Measurements from ENCODE around the gene DNAJC16.

Gene DNAJC16

GRCh38 chr1:15546641-15547040 is 20.0 kb downstream of the DNAJC16 start:
- peaks cover 10 to 71% (median 41%) of the 10 kb centered on the region in 4 experiments for H3K36me3 ChIP-seq (ENCODE audit: control insufficient read depth in 4 of 4, insufficient read depth in 4 of 4, low read length in 3 of 4)

GRCh38 chr1:15550573-15550972 is 23.9 kb downstream of the DNAJC16 start:
- no peak overlapping the region for H3K4me3 ChIP-seq (ENCODE audit: control insufficient read depth in 1 of 7, extremely low read depth in 1 of 7, insufficient read depth in 4 of 7, low read depth in 2 of 7, low read length in 6 of 7)
- no peak overlapping the region for H3K27ac ChIP-seq (ENCODE audit: insufficient read depth in 1 of 2, low read depth in 1 of 2, low read length in 2 of 2, poor library complexity in 1 of 2, severe bottlenecking in 2 of 2)
- H3K36me3 ChIP-seq (ENCODE audit: control insufficient read depth in 4 of 4, insufficient read depth in 4 of 4, low read length in 3 of 4) = peaks cover 10 to 43% (median 18%) of the 10 kb centered on the region in 4 experiments
- no peaks in the 10 kb centered on the region for H3K4me1 ChIP-seq (ENCODE audit: control extremely low read depth in 1 of 4, control insufficient read depth in 4 of 4, insufficient read depth in 4 of 4, low read length in 3 of 4)
- CTCF ChIA-PET = no interaction called here
- no peaks in the 10 kb centered on the region for H3K27me3 ChIP-seq (replicated peaks in 2 of 5; ENCODE audit: control insufficient read depth in 4 of 5, insufficient read depth in 5 of 5, low read length in 4 of 5)
- no peaks in the 10 kb centered on the region for H3K9me3 ChIP-seq (ENCODE audit: control extremely low read depth in 1 of 5, control insufficient read depth in 4 of 5, insufficient read depth in 2 of 5, low read depth in 1 of 5, low read length in 4 of 5)
- DNase-seq = no peak
- POLR2A ChIA-PET = no interaction called here
- WGBS (ENCODE audit: insufficient coverage) = 94% methylated on average over 3 of the region's 6 CpGs

More at GRCh38 chr1:15546641-15547040, 20.0 kb downstream of the DNAJC16 start:
- Histone ChIP-seq H3K27ac (ENCODE audit: insufficient read depth in 1 of 2, low read depth in 1 of 2, low read length in 2 of 2, poor library complexity in 1 of 2, severe bottlenecking in 2 of 2) (no peak overlapping the region), H3K27me3 (replicated peaks in 2 of 5; ENCODE audit: control insufficient read depth in 4 of 5, insufficient read depth in 5 of 5, low read length in 4 of 5) (no peaks in the 10 kb centered on the region), H3K9me3 (ENCODE audit: control extremely low read depth in 1 of 5, control insufficient read depth in 4 of 5, insufficient read depth in 2 of 5, low read depth in 1 of 5, low read length in 4 of 5) (no peaks in the 10 kb centered on the region), H3K4me3 (ENCODE audit: control insufficient read depth in 1 of 7, extremely low read depth in 1 of 7, insufficient read depth in 4 of 7, low read depth in 2 of 7, low read length in 6 of 7) (no peak overlapping the region), H3K4me1 (ENCODE audit: control extremely low read depth in 1 of 4, control insufficient read depth in 4 of 4, insufficient read depth in 4 of 4, low read length in 3 of 4) (no peaks in the 10 kb centered on the region)
- ChIA-PET CTCF (no interaction called here), POLR2A (no interaction called here)
- DNase-seq = no peak
- no CpG with 5 or more reads among the region's 2 CpGs for WGBS (ENCODE audit: insufficient coverage)

- no peaks in the 10 kb centered on the region for H3K4me1 ChIP-seq (ENCODE audit: control extremely low read depth in 1 of 4, control insufficient read depth in 4 of 4, insufficient read depth in 4 of 4, low read length in 3 of 4)
- H3K4me3 ChIP-seq (ENCODE audit: control insufficient read depth in 1 of 7, extremely low read depth in 1 of 7, insufficient read depth in 4 of 7, low read depth in 2 of 7, low read length in 6 of 7) = no peak overlapping the region
- H3K9me3 ChIP-seq (ENCODE audit: control extremely low read depth in 1 of 5, control insufficient read depth in 4 of 5, insufficient read depth in 2 of 5, low read depth in 1 of 5, low read length in 4 of 5) = no peaks in the 10 kb centered on the region
- POLR2A ChIA-PET = no interaction called here
- no peak overlapping the region for H3K27ac ChIP-seq (ENCODE audit: insufficient read depth in 1 of 2, low read depth in 1 of 2, low read length in 2 of 2, poor library complexity in 1 of 2, severe bottlenecking in 2 of 2)
- no peak for DNase-seq
- H3K27me3 ChIP-seq (replicated peaks in 2 of 5; ENCODE audit: control insufficient read depth in 4 of 5, insufficient read depth in 5 of 5, low read length in 4 of 5) = no peaks in the 10 kb centered on the region
- CTCF ChIA-PET = interaction anchor here (0.9 kb wide), 1 partner anchor 14 kb away, joined by 3 read pairs; no protein-coding TSS in a partner anchor
- H3K36me3 ChIP-seq (ENCODE audit: control insufficient read depth in 4 of 4, insufficient read depth in 4 of 4, low read length in 3 of 4) = peaks cover 9 to 25% (median 19%) of the 10 kb centered on the region in 4 experiments
- no CpG with 5 or more reads among the region's 2 CpGs for WGBS (ENCODE audit: insufficient coverage)
Observed at GRCh38 chr1:15557008-15557407, 30.4 kb downstream of the DNAJC16 start.

GRCh38 chr1:15557594-15557993 is 30.9 kb downstream of the DNAJC16 start:
- no peak overlapping the region for H3K4me3 ChIP-seq (ENCODE audit: control insufficient read depth in 1 of 7, extremely low read depth in 1 of 7, insufficient read depth in 4 of 7, low read depth in 2 of 7, low read length in 6 of 7)
- H3K27ac ChIP-seq (ENCODE audit: insufficient read depth in 1 of 2, low read depth in 1 of 2, low read length in 2 of 2, poor library complexity in 1 of 2, severe bottlenecking in 2 of 2) = no peak overlapping the region
- peaks cover 11 to 29% (median 22%) of the 10 kb centered on the region in 4 experiments for H3K36me3 ChIP-seq (ENCODE audit: control insufficient read depth in 4 of 4, insufficient read depth in 4 of 4, low read length in 3 of 4)
- DNase-seq = no peak
- ChIA-PET POLR2A (no interaction called here), CTCF (no interaction called here)
- H3K4me1 ChIP-seq (ENCODE audit: control extremely low read depth in 1 of 4, control insufficient read depth in 4 of 4, insufficient read depth in 4 of 4, low read length in 3 of 4) = no peaks in the 10 kb centered on the region
- no peaks in the 10 kb centered on the region for H3K9me3 ChIP-seq (ENCODE audit: control extremely low read depth in 1 of 5, control insufficient read depth in 4 of 5, insufficient read depth in 2 of 5, low read depth in 1 of 5, low read length in 4 of 5)
- 100% methylated on average over 2 of the region's 2 CpGs for WGBS (ENCODE audit: insufficient coverage)
- no peaks in the 10 kb centered on the region for H3K27me3 ChIP-seq (replicated peaks in 2 of 5; ENCODE audit: control insufficient read depth in 4 of 5, insufficient read depth in 5 of 5, low read length in 4 of 5)

- Histone ChIP-seq H3K4me3 (ENCODE audit: control insufficient read depth in 1 of 7, extremely low read depth in 1 of 7, insufficient read depth in 4 of 7, low read depth in 2 of 7, low read length in 6 of 7) (no peak overlapping the region), H3K27ac (ENCODE audit: insufficient read depth in 1 of 2, low read depth in 1 of 2, low read length in 2 of 2, poor library complexity in 1 of 2, severe bottlenecking in 2 of 2) (no peak overlapping the region), H3K36me3 (ENCODE audit: control insufficient read depth in 4 of 4, insufficient read depth in 4 of 4, low read length in 3 of 4) (peaks cover 11 to 34% (median 25%) of the 10 kb centered on the region in 4 experiments), H3K4me1 (ENCODE audit: control extremely low read depth in 1 of 4, control insufficient read depth in 4 of 4, insufficient read depth in 4 of 4, low read length in 3 of 4) (no peaks in the 10 kb centered on the region), H3K27me3 (replicated peaks in 2 of 5; ENCODE audit: control insufficient read depth in 4 of 5, insufficient read depth in 5 of 5, low read length in 4 of 5) (no peaks in the 10 kb centered on the region), H3K9me3 (ENCODE audit: control extremely low read depth in 1 of 5, control insufficient read depth in 4 of 5, insufficient read depth in 2 of 5, low read depth in 1 of 5, low read length in 4 of 5) (no peaks in the 10 kb centered on the region)
- 100% methylated on average over 1 of the region's 4 CpGs for WGBS (ENCODE audit: insufficient coverage)
- ChIA-PET POLR2A (no interaction called here), CTCF (no interaction called here)
- no peak for DNase-seq
Observed at GRCh38 chr1:15558516-15558915, 31.9 kb downstream of the DNAJC16 start.

- H3K36me3 ChIP-seq (ENCODE audit: control insufficient read depth in 4 of 4, insufficient read depth in 4 of 4, low read length in 3 of 4) = peaks cover 14 to 41% (median 27%) of the 10 kb centered on the region in 4 experiments
- CTCF ChIA-PET = no interaction called here
Observed at GRCh38 chr1:15559189-15559810, 32.7 kb downstream of the DNAJC16 start.

GRCh38 chr1:15568387-15569073 is 41.9 kb downstream of the DNAJC16 start:
- Histone ChIP-seq H3K4me3 (ENCODE audit: control insufficient read depth in 1 of 7, extremely low read depth in 1 of 7, insufficient read depth in 4 of 7, low read depth in 2 of 7, low read length in 6 of 7) (no peak overlapping the region), H3K27me3 (replicated peaks in 2 of 5; ENCODE audit: control insufficient read depth in 4 of 5, insufficient read depth in 5 of 5, low read length in 4 of 5) (no peaks in the 10 kb centered on the region), H3K9me3 (ENCODE audit: control extremely low read depth in 1 of 5, control insufficient read depth in 4 of 5, insufficient read depth in 2 of 5, low read depth in 1 of 5, low read length in 4 of 5) (no peaks in the 10 kb centered on the region), H3K36me3 (ENCODE audit: control insufficient read depth in 4 of 4, insufficient read depth in 4 of 4, low read length in 3 of 4) (peaks cover 13 to 66% (median 53%) of the 10 kb centered on the region in 4 experiments), H3K4me1 (ENCODE audit: control extremely low read depth in 1 of 4, control insufficient read depth in 4 of 4, insufficient read depth in 4 of 4, low read length in 3 of 4) (no peaks in the 10 kb centered on the region), H3K27ac (ENCODE audit: insufficient read depth in 1 of 2, low read depth in 1 of 2, low read length in 2 of 2, poor library complexity in 1 of 2, severe bottlenecking in 2 of 2) (no peak overlapping the region)
- ChIA-PET CTCF (no interaction called here), POLR2A (no interaction called here)
- no peak for DNase-seq
- 98% methylated on average over 17 of the region's 18 CpGs for WGBS (ENCODE audit: insufficient coverage)

More at GRCh38 chr1:15559189-15559810, 32.7 kb downstream of the DNAJC16 start:
- DNase-seq = no peak
- no peaks in the 10 kb centered on the region for H3K9me3 ChIP-seq (ENCODE audit: control extremely low read depth in 1 of 5, control insufficient read depth in 4 of 5, insufficient read depth in 2 of 5, low read depth in 1 of 5, low read length in 4 of 5)
- H3K4me1 ChIP-seq (ENCODE audit: control extremely low read depth in 1 of 4, control insufficient read depth in 4 of 4, insufficient read depth in 4 of 4, low read length in 3 of 4) = no peaks in the 10 kb centered on the region
- no peak overlapping the region for H3K4me3 ChIP-seq (ENCODE audit: control insufficient read depth in 1 of 7, extremely low read depth in 1 of 7, insufficient read depth in 4 of 7, low read depth in 2 of 7, low read length in 6 of 7)
- H3K27ac ChIP-seq (ENCODE audit: insufficient read depth in 1 of 2, low read depth in 1 of 2, low read length in 2 of 2, poor library complexity in 1 of 2, severe bottlenecking in 2 of 2) = no peak overlapping the region
- WGBS (ENCODE audit: insufficient coverage) = 97% methylated on average over 10 of the region's 12 CpGs
- POLR2A ChIA-PET = interaction anchor here (0.6 kb wide), 1 partner anchor 236 kb away, joined by 3 read pairs; no protein-coding TSS in a partner anchor
- H3K27me3 ChIP-seq (replicated peaks in 2 of 5; ENCODE audit: control insufficient read depth in 4 of 5, insufficient read depth in 5 of 5, low read length in 4 of 5) = no peaks in the 10 kb centered on the region
